Midbrain (tissue), 1 donor: ENCODE measurements around the gene PGA5.

ENCODE experiments used
- DNase-seq: peaks from one replicate; lab custom pipeline; 2025; lab: John Stamatoyannopoulos, UW

Gene PGA5

DNA sequence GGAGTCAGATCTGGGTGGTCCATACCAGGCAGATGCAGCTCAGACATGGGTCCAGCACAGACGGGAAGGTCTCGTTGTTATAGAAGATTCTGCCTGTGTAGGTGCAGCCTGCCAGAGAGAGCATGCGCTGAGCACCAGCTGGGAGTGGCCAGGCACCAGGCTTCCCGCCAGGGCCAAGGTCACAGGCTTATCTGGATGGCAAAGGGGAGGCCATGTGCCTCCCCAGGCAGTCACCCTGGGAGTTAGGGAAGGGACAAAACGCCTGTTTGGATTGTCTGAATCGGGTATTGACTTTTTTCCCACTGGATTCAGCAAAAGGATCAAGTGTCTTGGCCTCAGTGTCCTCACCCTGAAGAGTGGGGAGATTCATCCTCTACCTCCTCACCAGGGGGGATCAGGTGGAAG is 26.5 kb downstream of the PGA5 start:
- no peak for DNase-seq

DNA sequence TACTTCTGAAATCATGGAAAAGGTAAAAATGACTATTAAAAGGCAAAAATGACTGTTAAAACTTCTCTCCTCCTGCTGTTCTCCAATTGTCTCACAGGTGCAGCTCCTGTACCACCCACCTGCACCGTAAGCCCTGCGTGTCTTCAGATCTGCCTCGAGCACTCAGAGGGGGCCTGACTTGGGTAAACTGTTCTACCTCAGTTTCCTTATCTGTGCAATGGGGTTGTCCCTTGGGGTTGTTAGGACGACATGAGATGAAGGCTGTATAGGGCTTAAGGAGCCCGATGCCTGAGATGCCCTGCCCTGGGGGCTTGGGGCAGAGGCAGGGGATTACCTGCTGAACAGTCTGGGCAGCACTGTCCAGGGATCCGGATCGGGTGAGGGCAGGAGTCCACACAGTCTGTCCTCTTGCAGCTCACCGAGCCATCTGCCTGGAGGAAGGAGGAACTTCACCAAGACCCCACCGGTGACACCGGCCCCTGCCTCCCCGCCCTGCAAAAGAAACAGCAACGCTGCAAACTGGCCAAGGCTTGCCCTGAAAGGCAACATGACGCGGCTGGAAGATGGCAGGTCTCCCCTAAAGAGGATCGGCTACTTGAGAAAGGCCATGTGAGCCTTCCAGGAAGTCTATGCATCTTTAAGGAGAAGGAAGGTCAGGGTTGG is 27.7 kb downstream of the PGA5 start:
- no peak for DNase-seq

DNA sequence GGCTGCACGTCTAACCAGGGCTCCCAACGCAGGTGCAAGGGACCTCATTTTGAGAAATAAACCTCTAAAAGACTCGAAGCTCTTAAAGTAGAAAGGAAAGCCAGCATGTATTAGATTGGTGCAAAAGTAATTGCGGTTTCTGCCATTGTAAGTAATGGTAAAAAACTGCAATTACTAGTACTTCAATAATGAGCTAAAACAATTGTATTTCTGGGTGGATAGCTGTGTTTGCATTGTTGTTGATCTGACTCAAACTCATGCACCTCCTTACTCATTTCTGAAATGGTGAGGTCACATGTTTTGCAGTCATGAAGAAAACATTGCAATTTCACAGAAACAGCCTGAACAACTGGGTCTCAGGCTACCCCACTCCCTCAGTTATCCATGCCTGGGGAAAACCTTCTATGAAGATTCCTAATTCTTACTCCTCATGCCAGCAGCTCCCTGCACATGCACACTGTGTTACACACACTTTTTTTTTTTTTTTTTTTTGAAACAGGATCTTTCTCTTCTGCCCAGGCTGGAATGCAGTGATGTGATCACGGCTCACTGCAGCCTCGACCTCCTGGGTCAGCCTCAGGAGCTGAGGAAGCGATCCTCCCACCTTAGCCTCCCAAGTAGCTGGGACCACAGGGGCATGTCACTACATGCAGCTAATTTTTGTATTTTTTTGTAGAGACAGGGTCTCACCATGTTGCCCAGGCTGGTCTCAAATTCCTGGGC is 29.5 kb downstream of the PGA5 start:
- no peak for DNase-seq

DNA sequence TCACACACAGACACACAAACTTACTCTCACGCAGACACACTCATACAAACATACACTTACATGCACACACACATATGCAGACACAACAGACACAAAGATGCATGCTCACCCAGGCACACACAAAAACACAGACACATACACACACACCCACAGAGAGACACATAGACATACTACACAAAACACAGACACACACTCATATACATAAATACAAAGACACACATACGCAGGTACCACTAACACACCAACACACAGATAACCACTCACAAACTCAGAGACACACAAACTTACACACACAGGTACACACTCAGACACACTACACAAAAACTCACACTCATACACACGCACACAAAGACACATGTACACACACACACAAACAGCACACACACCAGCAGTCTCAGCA is 31.8 kb downstream of the PGA5 start:
- DNase-seq, result no peak

GRCh38 chr11:61273178-61274078 is 32.5 kb downstream of the PGA5 start:
- peak; percentile 55 for DNase-seq

GRCh38 chr11:61274084-61274483 is 33.1 kb downstream of the PGA5 start:
- DNase-seq, result no peak

DNA sequence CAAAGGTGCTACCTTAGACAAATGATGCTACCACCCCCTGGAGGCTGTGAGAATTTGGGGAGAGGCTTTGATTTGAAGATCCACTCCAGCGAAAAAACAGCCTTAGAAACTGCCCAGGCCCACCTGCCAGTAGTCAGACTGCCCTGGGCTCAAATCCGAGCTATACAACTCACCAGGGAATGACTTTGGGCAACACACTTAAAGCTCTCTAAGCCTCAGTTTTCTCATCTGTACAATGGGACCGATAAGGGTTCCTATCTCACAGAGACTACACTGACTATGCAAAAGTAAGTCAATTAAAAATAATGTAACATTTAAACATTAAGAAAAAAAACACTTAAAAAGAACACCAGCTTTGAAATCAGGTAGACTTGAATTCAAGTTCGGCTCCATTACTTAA is 34.2 kb downstream of the PGA5 start:
- no peak for DNase-seq

DNA sequence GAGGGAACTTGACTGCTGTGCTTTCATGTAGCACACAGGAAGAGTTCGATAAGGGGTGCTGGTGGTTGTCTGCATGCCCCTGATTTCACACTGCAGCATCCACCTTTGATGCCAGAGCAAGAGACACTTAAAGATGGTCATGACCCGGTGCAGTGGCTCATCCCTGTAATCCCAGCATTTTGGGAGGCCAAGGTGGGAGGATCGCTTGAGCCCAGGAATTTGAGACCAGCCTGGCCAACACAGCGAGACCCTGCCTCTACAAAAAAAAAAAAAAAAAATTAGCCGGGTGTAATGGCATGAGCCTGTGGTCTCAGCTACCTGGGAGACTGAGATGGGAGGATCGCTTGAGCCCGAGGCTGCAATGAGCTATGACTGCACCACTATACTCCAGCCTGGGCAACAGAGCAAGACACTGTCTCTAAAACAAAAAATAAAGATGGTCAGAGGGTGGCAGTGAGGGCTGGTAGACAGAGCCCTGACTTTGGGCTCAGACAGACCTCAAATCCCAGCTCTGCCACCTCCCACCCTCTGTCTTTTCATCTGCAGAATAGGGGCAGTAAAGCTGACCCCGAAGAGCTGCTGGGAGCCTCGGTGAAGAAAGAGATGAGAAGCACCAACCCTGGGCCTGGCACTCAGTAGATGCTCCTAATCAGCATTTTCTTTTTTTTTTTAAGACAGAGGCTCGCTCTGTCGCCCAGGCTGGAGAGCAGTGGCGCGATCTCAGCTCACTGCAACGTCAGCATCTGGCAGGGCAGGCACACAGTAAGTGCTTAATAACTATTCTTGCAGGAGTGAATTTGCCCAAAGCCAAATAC is 36.4 kb downstream of the PGA5 start:
- no peak for DNase-seq

DNA sequence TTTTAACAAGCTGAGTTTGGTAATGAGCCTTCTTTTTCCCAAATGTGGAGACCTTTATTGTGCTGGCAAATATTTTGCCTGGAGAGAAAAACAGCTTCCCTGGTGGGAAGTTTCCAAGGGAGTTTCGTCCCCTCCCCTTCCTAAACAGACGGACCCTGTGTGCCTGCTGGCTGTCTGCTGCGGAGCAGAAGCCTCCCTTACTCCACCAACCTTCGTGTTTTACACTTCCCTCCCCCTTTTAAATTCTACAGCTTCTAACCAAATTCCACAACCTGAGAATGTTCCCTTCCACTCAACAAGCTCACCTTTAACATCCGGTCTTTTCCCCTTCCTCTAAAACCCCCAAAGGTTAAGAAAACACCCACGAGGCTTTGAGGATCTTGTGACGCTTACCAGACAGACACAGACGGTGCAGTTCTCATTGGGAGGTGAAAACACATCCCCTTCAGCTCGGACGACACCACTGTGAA is 37.1 kb downstream of the PGA5 start:
- DNase-seq, result no peak

DNA sequence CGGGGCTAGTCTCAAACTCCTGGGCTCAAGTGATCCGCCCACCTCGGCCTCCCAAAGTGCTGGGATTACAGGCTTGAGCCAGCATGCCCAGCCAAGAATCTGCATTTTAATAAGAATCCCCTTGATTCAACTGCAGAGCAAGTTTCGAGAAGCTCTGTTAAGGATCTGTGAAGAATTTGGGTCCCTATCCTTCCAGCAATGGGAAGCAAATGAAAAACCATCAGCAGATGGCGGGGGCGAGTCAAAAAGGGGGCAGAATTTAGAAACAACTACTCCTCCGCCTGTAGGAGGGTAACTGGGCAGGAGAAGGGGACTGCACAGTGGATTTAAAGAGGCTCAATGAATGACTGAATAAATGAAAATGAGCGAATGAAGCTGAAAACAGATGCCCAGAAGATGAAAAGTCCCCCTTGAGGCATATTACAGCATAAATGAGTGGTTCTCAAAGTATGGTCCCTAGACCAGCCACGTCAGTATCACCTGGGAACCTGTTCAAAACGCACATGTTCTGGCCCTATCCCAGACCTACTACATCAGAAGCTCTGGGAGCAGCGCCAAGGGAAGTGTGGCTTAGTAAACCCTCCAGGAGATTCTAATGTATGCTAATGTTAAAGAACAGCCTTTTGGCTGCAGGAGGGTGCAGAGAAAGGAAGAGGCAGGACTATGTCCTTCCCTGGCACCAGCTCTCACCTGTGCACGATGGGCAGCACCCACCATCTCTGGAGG is 39.1 kb downstream of the PGA5 start:
- no peak for DNase-seq

GRCh38 chr11:61280883-61281580 is 40.1 kb downstream of the PGA5 start:
- no peak for DNase-seq

- DNase-seq, result no peak
Observed at GRCh38 chr11:61281581-61282250, 40.7 kb downstream of the PGA5 start.

DNA sequence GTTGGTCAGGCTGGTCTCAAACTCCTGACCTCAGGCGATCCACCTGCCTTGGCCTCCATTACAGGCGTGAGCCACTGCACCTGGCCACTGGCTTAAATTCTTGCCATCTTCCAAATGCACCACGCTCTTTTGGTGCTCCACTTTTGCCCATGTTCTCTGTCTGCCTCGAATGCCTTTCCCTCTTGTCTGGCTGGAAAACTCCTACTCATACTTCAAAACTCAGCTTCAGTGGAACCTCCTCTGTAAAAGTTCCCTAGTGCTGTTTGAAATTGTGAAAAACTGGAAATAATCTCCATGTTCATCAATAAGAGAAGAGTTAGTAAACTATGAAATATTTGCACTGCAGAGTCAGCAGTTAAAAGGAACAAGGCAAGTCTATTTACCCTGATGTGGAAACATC is 42.6 kb downstream of the PGA5 start:
- no peak for DNase-seq

DNA sequence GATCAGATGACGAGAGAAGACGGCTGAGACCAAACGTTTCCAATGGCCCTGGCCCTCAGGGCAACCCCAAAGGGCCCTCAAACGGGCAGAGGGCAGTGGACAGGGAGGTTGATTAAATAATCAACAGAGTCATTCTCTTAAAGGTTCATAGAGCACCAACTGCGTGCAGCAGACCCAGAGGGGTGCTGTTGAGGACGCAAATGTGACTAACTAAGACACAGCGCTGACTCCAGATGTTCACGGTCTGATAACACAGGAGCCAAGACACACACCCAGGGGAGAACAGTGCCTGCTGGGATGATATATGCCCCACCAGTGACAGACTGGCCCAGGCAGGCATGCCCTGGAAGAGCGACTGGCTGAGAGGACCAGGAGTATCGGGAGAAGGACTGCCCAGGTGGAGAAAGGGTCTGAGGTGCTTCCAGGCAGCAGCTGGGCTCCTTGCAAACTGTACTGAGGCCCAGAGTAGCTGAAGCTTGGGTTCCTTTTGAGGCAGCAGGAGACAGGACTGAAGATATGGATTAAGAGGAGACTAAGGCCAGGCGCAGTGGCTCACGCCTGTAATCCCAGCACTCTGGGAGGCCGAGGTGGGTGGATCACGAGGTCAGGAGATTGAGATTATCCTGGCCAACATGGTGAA is 46.5 kb downstream of the PGA5 start:
- no peak for DNase-seq

DNA sequence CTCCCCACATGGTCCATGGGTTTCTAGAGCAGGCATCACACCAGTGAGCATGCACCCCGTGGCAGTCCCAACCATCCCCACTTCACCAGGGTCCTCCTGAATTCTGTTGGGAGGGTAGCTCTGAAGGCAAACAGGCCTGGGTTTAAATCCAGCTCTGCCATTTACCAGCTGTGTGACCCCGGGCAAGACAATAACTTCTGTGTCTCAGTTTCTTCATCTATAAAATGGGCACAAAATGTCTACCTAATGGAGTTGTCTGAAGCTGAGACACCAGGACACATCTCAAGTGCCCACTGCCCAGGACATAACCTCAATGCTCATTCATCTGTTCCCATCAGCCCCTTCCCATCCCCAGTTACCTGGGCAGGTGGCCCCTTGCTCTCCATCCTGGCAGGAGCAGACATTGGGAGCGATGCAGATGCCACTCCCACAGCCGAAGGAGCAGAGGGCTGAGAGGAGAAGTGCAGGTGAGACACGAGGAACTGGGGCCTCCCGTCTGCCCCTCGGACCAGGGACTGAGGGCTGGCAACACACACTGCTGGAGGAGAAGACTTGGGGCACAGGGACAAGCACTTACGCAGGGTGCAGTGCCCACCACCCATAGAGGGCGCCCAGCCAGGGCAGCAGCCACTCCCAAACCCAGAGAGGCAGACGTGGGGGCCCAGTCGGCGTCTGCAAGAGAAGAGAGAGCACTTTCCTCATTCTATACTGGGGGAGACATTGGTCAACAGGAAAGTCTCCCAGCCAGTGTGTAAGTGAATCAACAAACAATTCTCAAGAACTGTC is 50.1 kb downstream of the PGA5 start:
- no peak for DNase-seq

- no peak for DNase-seq
Observed at GRCh38 chr11:61292356-61292755, 51.4 kb downstream of the PGA5 start.

- DNase-seq, result no peak
Observed at GRCh38 chr11:61293867-61294716, 53.1 kb downstream of the PGA5 start.
